ENCODE data around the gene TRIO.

GRCh38 chr5:14298126-14298847, 155.1 kb downstream of the TRIO start:
- TF ChIP-seq, protein P1, sequence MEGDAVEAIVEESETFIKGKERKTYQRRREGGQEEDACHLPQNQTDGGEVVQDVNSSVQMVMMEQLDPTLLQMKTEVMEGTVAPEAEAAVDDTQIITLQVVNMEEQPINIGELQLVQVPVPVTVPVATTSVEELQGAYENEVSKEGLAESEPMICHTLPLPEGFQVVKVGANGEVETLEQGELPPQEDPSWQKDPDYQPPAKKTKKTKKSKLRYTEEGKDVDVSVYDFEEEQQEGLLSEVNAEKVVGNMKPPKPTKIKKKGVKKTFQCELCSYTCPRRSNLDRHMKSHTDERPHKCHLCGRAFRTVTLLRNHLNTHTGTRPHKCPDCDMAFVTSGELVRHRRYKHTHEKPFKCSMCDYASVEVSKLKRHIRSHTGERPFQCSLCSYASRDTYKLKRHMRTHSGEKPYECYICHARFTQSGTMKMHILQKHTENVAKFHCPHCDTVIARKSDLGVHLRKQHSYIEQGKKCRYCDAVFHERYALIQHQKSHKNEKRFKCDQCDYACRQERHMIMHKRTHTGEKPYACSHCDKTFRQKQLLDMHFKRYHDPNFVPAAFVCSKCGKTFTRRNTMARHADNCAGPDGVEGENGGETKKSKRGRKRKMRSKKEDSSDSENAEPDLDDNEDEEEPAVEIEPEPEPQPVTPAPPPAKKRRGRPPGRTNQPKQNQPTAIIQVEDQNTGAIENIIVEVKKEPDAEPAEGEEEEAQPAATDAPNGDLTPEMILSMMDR (IDR thresholded peaks at IDR 0.05): no peak
- no peak for TF ChIP-seq POLR2A (IDR thresholded peaks at IDR 0.05)
- TF ChIP-seq EP300 (IDR thresholded peaks at IDR 0.05): no peak
